Bronchus fibroblast of lung (primary cell): ENCODE results near the gene RFX8. TPM values are rescaled to one million over a fixed set of nuclear protein-coding genes. Genes with fewer than 3 reads are reported as not detected.

ENCODE experiments used
- total RNA-seq: library from RNA; depleted of rRNA; stranded (reverse); fragments of >200 nt; gene quantifications from 2 replicates; pipeline ENCODE4 v1.2.3, GENCODE V29; 2015

Gene RFX8
- 2.9 and 4.2 TPM in 2 replicates for total RNA-seq

DNA sequence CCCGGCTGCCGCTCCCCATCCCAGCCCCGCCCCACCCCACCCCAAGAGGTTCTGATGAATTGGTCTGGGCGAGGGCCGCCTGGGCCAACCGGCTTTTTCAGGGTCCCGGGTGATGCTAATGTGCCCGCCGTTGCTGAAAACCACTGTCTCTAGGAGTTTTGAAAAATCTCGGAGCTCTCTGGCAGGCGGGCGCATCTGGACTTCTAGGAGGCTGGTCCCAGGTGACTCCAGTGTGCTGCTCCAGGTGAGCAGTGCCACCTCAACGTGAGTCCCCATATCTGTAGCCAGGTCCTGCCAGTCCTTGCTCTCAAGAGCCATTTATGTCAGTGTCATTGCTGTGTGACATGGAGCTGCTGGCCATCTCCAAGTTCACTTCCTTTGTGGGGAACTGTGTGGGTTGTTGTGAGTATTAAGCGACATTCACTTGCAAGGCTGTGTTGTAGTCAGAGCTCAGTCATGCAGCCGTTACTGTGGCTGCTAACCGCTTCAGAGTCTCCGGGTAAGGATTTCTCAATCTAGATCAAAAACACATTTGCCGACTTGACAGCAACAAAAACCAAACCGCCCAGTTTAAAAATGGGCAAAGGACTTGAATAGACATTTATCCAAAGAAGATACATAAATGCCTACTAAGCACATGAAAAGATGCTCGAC lies at the start of gene RFX8:
Gene RFX8 (minus strand): TSS at position 382 of the 654 bp plus-strand sequence. CDS start 8,264 bp downstream, outside the sequence.

DNA sequence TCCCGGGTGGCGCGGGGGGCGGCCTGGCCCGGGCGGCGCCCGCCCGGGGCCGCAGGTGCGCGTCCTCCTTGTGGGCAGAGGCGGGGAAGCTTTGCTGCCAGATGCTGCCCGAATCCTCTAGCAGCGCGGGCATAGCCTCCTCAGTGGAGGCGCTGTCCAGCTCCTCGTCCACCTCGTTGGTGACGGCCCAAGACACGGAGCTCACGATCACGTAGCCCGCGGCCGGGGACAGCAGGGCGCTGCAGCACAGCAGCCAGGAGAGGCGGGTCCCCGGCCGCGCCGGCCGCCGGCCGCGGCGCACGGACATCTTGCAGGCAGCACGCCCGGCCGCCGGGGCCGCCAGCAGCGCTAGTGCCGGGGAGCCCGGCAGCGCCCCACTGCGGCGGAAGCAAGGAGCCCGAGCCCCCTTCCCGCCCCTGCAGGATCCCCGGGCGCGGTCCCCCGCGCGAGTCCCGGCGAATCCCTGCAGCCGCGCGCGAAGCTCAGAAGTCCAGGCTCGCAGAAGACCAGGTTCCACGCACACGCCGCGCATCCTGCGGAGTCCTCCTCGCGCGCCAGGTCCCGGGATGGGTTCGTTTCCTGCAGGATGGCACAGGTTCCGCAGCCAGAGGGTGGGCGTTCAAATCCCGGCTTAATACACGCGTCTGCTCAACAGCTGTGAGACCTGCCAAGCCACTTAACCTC lies 87.6 kb downstream of the RFX8 start, which contains the start of gene CREG2:
Gene CREG2 (minus strand): TSS at position 353 of the 684 bp plus-strand sequence. CDS start 46 bp downstream, at position 307.

Other genes starting within 250 kb of the RFX8 start
- gene CNOT11, start 222.2 kb downstream of the RFX8 start, total RNA-seq, result 29.3 and 34.1 TPM in 2 replicates
- gene RNF149, start 166.4 kb downstream of the RFX8 start, total RNA-seq, result 16.1 and 21.9 TPM in 2 replicates
- under 0.01 and 0.34 TPM in 2 replicates for gene CREG2, start 87.6 kb downstream of the RFX8 start, total RNA-seq
- gene MAP4K4, start 222.6 kb upstream of the RFX8 start, total RNA-seq, result 81.9 and 89.6 TPM in 2 replicates